Hippocampal formation (tissue), 2 donors: ENCODE measurements around the gene SAG.

Experiments used
- DNase-seq, 2 donors: peaks; one replicate each; lab custom pipeline; 2025; lab: John Stamatoyannopoulos, UW

Gene SAG

DNA sequence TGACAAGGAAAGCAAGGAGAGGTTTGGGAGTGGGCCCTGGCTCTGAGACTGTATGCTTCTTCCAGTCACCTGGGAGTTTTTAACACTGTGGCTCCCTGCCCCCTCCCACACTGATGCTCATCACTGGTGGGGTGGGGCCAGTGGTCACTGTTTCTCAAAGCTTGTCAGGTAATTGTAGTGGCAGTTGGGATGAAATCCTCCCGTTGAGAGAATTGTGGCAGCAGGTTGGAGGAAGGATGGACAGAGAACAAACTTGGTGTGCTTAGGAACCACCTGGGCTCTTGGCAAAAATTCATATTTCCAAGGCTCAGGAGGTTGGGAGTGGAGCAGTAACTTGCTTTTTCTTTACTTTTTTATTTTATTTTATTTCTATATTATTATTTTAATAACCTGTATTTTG lies 71.8 kb downstream of the SAG start:
- no peak for DNase-seq

DNA sequence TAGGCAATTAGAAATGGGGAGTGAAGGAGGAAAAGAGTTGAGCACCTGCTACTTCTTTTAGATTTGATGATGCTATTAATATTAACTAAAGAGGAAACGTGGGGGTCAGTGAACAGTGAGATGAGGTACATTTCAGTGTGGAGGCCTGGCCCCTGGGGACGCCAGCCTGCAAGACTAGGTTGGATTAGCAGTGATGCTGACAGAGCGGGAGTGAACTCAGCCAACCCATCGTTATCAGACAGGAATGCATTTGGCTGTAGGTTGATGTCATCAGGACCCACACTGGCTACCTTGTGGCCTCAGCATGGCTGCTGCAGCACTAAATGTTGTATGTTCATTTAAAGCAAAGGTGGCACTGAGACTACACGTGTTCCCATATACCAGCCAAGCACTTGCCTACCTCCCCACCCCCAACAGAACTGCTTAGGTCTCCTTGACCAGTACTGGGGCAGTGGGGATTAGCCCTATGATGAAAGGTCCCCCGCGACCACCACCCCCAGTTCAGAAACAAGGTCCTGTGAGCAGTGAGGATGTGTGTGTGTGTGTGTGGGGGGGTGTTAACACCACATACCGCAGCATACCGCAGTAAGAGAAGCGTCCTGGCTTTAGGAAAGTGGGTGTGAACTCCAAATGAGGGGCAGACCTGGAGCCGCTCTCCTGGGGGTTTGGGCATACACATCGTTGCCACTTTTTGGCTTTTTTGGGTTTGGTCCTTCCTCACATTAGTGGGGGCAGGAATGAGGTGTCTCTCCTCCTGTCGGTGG lies 72.7 kb downstream of the SAG start:
- no peak for DNase-seq

DNA sequence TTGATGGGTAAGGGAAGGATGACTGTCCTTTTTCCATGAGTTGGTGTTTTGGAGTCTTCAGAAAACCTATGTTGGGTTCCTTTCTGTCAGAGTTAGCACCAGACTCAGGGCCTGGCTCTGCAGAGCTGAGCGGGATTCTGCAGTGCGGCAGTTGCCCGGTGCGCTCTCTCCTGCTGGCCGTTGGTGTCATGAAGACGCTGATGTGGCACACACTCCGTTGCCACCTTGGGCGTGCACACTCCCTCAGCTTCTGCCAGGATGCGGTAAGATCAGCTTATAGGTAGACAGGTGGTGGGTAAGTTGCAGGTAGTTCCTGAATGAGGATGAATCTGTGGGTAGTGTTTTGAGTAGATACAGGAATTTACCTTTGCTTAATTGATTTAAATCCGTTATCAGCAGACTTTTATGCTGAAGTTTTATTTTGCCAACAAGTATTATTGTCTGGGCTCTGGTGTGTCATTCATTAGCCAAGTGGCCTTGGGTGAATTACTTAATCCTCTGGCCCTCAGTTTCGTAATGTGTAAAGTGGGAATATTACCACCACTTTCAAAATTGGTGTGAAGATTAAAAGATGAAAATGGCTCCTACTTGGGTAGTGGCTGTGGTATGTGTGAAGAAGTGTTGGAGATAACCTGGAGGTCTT lies 73.5 kb downstream of the SAG start:
- no peak for DNase-seq

DNA sequence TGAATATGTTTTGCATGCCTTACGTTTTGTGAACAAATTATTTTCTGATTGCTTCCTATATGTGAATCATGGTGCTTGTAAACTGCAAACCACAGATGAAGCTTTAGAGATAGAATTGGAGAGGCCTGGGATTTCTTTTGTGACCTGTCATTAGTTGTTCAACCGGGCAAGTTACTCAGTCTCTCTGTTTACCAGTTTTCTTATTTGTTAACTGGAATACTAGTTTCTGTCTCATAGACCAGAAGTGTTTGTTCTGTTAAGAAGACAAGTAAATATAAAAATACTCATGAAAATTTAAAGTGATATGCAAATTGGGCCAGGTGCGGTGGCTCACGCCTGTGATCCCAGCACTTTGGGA lies 74.0 kb downstream of the SAG start:
- no peak for DNase-seq

DNA sequence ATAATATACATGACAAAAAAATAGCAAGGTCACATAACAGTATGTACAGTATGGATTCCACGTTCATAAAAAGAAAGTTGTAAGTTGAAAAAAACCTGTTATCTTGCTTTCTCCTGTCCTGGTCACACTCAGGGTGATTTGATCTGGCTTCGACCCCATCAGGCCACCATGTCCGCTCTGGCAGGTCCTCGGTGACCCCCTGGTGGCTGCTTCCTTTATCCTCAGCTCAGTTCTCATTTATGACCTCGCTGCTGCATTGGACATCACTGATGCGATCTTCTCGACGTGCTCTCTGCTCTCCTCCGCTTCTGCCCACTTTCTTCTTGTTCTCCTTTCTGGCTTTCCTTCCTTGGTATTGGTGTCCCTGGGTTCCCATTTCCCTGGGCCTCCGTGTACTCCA lies 76.4 kb downstream of the SAG start:
- DNase-seq = no peak

DNA sequence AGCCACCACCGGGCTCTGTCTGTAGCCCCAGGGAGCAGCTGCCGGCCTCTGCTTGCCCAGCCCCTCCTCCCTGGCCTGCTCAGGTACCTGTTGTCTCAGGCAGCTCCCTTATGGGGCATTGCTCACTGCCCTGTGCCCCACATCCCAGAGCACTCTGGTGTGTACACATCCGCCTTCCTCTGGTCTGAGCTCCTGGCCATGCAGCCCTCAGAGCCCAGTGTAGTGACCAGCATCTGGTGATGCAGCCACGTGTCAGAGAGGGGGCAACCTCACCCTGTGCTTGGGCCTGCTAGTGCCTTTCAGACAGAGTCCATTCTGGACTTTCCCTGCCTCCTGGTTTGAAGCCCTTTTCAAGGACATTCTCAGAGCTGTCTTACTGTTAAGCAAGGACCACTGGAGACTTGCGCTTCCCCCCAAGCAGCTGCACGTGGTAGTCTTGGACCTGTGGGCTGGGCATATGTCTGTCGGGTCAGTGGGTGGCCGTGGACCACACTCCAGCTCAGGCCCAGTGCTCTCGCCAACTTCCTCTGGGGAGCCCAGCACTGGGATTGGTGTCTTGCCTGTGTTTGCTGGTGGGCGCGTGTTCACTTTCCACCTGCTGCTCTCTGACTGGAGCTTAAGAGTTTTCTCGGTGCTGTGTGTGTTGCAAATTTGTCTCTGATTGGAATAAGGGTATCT lies 77.3 kb downstream of the SAG start:
- DNase-seq = no peak

DNA sequence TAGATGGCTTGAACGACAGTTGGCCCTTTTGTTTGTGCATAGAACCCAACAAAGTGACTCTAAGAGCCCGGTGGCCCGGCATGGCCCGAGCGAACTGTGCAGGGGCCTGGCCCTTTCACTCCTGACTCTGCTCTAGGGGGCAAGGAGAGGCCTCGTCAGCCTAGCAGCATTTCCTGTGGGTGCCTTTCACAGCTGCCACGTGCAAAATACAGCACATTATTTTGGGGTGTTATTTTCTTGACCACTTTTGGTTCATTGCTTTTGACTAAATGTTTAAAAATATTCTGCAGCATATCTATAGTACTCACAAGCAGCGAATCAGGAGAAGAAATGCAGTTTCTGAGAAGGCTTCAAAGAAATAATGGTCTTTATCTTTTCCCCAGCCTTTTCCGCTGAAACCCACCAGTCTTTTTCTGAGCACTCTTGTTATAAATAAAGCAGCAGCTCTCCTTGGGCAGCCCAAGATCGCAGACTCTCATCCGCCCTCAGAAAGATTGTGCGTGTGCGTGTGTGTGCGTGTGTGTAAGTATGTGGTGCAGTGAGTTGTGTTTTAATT lies 78.0 kb downstream of the SAG start:
- DNase-seq = no peak

DNA sequence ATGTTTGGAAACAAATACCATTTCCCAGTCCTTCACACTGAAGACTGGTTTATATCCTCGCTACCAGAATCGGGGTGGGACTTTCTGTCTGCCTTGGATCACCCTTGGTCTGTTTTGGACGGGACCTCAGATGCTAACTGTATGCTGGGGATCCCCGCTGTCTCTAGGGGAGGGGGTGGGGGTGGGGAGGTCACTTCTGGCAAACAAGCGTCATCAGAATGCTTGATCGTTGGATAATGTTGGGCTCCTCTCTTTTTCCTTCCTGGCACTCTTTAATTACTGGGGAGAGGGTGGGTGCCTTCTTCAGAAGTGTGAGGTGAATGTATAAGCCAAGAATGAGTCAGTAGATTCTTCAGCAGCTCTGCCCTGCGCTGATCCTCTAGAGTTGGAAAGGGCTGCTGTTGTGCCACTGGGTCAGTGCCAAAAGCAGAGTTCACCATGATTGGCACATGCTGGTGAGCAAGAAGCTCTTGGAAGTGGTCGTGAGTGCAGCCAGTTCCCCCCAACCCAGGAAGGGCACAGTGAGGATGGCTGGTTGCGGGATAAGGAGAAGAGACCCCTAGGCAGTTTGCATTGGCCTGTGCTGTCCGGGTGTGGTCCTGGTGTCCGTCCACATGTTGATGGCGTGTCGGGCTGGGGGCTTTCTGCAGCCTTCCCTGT lies 78.9 kb downstream of the SAG start:
- DNase-seq = no peak

DNA sequence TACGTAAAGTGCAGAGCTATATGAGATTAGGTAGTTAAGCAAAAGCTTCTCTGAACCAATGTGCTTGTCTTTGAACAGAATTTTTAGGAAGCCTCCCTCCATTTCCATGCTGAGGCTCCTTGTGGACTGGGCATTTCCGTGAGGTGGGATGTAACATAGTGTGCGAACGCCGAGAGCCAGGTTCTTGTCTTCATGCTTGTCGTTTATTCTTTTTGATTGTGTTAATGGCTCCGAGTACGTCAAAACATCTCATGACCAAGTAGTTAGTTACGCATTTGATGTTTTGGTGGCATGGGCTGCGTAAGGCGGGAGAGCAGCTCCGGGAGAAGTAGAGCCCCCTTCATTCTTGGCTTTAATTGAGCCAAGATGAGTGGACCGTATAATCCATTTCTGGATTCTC lies 79.6 kb downstream of the SAG start:
- no peak for DNase-seq

DNA sequence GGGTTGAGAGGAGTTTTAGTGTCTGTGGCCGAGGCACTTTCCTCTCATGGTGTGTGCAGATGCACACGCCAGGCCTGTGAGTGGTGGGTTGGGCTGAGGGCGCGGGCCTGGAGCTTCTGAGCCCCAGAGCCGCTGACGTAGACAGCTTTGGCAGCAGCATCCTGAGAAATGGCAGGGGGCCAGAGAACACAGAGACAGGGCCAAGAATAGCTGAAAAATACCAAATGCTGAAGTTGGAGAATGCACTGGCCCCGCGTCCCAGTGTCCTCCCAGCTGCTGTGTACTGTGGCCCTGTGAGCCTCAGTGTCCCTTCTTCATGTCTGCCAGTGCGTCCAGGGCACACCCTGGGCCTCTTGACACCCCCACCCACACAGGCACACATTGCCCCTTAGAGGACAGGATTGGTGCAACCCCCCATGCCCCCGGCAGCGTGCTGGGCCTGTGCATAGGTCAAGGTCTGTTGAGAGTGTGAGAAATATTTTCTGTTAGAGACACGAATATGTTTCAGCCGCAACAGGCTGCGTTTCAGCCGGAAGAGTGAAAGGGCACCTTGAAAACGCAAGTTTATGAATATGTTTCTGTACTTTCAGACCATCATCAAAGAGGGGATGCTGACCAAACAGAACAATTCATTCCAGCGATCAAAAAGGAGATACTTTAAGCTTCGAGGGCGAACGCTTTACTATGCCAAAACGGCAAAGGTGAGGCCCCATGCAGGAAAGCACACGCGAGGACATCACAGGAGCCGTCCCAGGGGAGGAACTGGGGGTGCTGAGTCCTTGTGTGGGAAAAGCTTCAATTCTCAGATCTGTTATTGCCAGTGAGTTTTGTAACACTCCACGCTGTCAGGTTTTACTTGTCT lies 80.3 kb downstream of the SAG start:
- peak; percentile 55 to 78 for DNase-seq

DNA sequence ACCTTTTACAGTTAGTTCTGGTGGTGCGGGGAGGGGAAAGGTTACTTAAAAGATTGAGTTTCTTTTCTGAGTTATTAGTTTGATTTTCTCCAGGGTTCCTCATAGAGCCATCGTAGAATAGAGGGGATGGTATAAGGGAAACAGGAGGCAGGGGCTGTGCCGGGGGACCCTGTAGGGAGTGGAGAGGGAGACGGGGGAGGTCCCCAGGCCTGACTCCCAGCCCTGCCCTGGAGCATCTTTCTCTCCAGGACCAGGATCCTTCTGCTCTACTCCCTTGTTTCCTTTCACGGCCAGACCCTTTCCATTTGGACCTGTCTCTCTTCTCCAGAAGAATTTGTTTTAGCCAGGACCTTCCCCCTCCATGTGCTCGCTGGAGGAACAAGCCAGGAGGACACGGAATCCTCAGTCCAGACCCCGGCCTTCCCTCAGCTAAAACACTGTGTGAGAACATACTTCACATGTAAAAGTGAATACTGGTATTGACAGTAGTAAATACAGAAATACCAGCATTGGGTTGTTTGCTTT lies 82.0 kb downstream of the SAG start:
- DNase-seq = no peak

DNA sequence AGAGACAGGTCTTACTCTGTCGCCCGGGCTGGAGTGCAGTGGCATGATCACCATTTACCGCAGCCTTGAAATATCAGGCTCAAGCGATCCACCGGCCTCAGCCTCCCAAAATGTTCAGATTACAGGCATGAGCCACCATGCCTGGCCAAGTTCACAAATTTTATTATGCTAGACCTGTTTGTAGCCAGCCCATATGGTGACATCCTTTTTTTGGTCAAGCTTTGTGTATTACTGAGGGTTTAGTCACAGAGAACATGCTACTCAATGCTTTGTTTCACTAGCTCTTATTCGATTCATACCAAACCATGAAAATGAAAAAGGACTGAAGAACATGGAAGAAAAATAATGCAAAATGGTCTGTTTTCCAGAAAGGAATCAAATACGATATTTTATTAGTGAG lies 88.1 kb downstream of the SAG start:
- no peak for DNase-seq
